Heart left ventricle (tissue), 13 donors: ENCODE results near the gene PRKN.

ENCODE experiments used
- POLR2A ChIP-seq, 2 donors: fragments of 450-650 bp; IDR thresholded peaks; one replicate each; pipeline ENCODE4 v1.6.1; 2017; ENCODE audit warnings: antibody characterized with exemption in 2 of 2, mild to moderate bottlenecking in 2 of 2, moderate library complexity in 2 of 2
- TF ChIP-seq, protein P1 (sequence below), 12 donors: fragments of 200-600 bp; sonication (generic) in 4 of 12; IDR thresholded peaks; one replicate each; pipeline versions ENCODE4 v1.5.0 to v1.8.0; 2018 to 2022; ENCODE audit warnings: antibody characterized with exemption in 12 of 12, mild to moderate bottlenecking in 5 of 12
- donor health status: ischemic (EF 13 %, LVEDD 7.1; RV severe dilation, severe dysfunction).
- donor health status: DM: no; HTN: yes; CAD: no.
- donor health status: DM: no; HTN: no; CAD: no.
- donor health status: ischemic (EF 25% LVEDD 6.9; RV normal size, moderate dysfunction).
- donor health status: ischemic (EF 25% LVEDD 5.7; RV mildly dilated, moderate dysfunction).
- donor health status: ischemic (EF 35%, LVEDD 5.7; RV mildly dilated, moderate dysfunction).
- donor health status: nonischemic (EF 11% LVEDD 7.7; RV severe dilation, severe dysfunction).
- donor health status: DM: yes; HTN: yes; CAD: no.
- donor health status: PGD.
- donor health status: ischemic (EF 29% LVEDD 5.4; RV normal size, mild dysfunction).
- donor health status: nonischemic (EF 23%, LVEDD 6.1; RV moderate dilation, normal function).

- TF ChIP-seq, protein P1, sequence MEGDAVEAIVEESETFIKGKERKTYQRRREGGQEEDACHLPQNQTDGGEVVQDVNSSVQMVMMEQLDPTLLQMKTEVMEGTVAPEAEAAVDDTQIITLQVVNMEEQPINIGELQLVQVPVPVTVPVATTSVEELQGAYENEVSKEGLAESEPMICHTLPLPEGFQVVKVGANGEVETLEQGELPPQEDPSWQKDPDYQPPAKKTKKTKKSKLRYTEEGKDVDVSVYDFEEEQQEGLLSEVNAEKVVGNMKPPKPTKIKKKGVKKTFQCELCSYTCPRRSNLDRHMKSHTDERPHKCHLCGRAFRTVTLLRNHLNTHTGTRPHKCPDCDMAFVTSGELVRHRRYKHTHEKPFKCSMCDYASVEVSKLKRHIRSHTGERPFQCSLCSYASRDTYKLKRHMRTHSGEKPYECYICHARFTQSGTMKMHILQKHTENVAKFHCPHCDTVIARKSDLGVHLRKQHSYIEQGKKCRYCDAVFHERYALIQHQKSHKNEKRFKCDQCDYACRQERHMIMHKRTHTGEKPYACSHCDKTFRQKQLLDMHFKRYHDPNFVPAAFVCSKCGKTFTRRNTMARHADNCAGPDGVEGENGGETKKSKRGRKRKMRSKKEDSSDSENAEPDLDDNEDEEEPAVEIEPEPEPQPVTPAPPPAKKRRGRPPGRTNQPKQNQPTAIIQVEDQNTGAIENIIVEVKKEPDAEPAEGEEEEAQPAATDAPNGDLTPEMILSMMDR (IDR thresholded peaks at IDR 0.05) = no peak
- no peak for TF ChIP-seq POLR2A (IDR thresholded peaks at IDR 0.05)
Observed at GRCh38 chr6:162249907-162250642, 477.5 kb downstream of the PRKN start.
